ENCODE data around the gene OCIAD1.
"Not testable (repeated sequence)": the region's sequence is repeated elsewhere in the genome, so short reads cannot be mapped to it uniquely, and the experiment has no call there.

OCIAD1 gene

DNA sequence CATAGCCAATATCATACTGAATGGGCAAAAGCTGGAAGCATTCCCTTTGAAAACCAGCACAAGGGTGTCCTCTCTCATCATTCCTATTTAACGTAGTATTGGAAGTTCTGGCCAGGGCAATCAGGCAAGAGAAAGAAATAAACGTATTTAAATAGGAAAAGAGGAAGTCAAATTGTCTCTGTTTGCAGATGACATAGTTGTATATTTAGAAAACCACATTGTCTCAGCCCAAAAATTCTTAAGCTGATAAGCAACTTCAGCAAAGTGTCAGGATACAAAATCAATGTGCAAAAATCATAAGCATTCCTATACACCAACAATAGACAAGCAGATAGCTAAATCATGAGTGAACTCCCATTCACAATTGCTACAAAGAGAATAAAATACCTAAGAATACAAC is 9.5 kb upstream of the OCIAD1 start:
- DNase-seq, result not testable (repeated sequence)

DNA sequence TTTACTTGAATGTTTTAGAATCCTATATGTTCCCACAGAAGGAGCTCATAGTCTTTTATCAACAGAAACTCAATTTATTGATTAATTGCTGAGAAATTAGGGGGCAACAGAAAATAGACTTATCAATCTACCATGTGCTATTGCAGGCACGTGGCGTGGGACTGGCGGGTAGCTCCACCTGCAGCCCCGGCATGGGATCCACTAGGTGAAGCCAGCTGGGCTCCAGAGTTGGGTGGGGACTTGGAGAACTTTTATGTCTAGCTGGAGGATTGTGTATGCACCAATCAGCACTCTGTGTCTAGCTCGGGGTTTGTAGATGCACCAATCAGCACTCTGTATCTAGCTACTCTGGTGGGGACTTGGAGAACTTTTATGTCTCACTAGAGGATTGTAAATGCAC is 3.3 kb upstream of the OCIAD1 start:
- no peak for DNase-seq

DNA sequence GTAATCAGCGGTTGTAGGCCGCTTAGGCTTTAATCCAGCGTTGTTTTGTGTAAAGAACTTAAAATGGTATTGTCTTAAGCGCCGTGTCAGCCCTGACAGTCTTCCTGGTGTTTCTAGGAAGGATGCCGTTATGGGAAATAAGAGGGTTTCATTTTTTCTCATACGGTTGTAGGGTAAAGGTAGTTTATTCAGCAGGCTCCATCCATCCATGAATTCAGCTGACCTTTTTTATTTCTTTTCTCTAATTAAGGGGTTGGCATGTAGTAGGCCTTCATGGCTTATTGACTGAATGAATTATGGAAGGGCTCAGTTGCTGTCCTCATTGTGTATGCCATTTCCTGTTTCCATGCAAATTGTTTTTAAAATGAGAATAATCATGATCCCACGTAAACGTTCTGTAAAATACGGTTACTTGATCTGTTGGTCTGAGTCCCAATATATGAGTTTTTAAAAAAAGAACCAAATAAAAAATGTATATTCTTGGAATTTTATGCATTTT is 693 bp downstream of the OCIAD1 start:
- no peak for DNase-seq

DNA sequence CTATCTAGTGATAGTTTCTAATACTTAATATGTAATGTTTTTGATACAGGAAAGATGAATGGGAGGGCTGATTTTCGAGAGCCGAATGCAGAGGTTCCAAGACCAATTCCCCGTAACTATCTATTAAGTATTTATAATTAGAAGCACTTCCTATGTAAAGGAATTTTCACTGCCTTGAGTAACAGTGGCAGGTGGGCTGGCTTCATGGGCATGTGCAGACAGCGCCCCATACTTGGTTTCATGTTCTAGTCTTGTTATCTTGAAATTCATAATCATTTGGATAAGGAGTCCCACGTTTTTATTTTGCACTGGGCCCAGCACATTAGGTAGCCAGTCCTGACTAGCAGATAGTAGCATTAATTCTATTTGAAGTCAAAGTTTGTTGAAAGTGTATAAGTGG is 1.7 kb downstream of the OCIAD1 start:
- no peak for DNase-seq

DNA sequence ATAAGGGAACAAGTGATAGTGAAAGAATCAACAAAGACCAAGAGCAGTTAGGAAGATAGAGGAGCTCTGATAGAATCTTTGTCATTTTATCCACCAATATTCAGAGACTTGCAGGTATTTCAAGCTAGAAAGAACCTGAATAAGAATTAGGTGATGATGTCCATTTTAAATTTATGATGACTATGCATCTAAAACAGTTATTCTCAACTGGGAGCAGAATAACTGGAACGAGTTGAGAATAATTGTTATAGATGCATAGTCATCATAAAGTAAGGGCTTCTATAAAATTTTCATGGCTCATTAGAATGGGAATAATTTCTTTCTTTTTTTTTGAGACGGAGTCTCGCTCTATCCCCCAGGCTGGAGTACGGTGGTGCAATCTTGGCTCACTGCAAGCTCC is 5.8 kb downstream of the OCIAD1 start:
- no peak for DNase-seq

DNA sequence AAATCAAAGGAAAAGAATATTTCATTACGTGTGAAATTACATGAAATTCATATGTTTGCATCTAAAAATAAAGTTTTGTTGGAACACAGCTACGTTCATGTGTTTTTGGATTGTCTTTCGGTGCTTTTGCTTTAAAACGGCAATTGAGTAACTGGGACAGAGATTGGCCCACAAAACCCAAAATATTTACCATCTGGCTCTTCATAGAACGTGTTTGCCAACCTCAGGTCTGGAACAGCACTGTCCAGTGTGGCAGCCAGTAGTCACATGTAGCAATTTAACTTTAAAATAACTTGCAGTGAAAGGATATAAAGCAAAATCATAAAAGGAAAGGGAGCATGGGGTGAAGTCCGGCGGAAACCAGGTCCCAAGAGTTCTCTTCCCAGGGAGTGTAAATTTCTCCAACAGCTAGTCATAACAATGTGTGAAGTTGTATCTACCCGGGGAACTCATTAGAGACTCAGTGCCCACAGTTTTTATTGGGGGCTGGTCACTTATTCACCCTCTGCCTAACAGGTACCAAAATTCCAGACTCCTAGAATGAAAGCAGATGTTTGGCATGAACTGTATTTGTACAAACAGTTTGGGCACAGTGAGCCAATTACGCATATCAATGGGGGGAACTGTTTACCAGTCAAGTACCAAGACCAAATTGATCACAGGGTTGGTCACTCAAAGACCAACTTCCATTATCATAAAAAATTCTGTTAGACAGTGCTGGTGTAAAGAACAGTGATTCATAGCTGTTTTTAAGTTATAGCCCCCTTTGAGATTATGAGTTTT is 10.3 kb downstream of the OCIAD1 start:
- DNase-seq, result no peak

GRCh38 chr4:48844843-48845242 is 14.0 kb downstream of the OCIAD1 start:
- DNase-seq, result no peak

- DNase-seq, result not testable (repeated sequence)
Measured at GRCh38 chr4:48848799-48849198, 17.9 kb downstream of the OCIAD1 start.

DNA sequence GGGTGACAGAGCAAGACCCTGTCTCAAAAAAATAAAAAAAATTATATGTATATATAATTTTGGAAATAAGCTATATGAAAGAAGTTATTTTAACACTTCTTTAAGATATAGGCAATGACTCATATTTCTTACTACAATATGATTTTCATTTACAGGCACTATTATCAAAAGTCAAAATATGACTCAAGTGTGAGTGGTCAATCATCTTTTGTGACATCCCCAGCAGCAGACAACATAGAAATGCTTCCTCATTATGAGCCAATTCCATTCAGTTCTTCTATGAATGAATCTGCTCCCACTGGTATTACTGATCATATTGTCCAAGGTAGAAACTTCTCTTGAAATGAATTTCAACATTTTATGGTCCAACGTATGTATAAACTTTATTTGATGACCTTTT is 20.8 kb downstream of the OCIAD1 start:
- DNase-seq, result no peak

DNA sequence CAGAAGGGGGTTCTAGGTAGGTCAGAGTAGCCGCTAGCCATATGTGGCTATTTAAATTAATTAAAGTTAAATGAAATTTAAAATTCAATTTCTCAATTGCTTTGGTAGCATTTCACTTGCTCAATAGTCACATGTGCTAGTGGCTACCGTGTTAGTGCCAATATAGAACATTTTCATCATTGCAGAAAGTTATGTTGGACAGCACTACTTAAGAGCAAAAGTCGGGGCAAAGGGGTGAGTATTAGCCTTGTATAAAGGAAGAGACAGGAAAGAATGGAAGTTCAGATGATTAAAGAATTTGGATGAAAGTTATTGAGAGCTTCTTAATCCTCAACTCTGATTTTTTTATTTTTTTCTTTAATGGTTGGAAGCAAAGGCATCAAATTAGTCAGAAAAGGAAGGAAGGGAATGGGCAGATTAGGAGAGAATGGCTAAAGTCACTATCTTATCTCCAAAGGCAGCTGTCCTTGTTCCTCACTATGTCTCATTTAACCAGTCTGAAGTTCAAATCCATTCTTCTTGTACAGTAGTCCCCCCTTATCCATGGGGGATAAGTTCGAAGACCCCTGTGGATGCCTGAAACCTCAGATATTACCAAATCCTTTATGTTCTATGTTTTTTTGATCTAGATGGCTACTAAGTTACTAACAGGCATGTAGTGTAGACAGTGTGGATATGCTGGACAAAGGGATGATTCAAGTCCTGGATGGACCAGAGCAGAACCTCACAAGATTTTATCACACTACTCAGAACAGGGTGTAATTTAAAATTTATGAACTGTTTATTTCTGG is 22.9 kb downstream of the OCIAD1 start:
- no peak for DNase-seq

- DNase-seq, result no peak
Measured at GRCh38 chr4:48854395-48854683, 23.5 kb downstream of the OCIAD1 start.

DNA sequence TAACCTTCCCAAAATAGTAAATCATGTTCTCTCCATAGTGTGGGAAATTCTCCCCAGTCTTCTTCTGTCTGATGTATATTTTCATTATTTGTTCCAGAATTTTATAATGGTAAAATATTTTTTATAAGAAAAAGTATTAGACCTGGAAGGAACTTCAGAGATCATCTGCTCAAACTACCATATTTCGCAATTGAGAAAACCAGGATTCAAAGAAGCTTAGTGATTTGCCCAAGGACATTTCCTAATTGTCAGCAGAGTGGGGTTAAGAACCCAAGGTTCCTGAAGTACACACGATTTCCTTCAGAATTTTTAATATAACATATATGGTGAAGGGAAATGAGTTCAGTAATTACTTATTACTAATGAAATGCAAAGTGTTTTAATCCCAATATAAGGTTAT is 24.1 kb downstream of the OCIAD1 start:
- DNase-seq, result no peak

GRCh38 chr4:48858130-48858529 is 27.2 kb downstream of the OCIAD1 start:
- DNase-seq, result no peak

DNA sequence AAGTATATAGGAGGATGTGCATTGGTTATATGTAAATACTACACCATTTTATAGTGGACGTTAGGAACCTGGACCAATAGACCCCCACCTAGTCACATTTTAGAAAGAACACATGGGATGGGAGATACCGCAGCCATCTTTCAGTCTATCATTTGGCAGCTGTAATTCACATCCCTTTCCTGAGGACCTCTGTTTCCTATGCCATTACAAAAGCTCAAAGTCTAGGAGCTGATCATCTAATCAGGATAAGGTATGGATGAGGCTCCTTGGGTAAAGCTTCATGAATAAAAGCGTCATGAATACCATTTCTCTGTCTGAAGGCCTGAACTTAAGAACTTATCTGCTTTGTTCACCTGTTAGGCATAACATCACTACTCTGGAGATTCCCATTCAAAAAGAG is 31.1 kb downstream of the OCIAD1 start:
- no peak for DNase-seq

DNA sequence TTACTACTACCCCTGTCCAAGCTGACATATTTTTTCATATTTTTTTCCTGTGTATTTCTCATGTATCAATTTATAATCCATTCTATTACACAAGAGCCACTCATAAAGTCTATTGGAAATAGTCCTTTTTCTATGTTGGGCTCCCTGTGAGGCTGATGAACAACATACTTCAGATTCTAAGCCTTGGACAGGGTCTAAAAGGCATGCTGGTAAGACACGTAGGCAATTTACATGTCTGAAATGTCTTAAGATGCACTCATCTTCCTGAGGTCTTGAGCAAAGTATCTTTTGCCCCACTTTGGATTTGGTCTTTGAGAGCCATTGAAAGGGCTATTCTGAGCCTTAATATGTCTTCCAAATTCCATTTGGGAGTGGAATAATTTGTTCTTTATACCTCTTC is 31.8 kb downstream of the OCIAD1 start:
- DNase-seq, result no peak

GRCh38 chr4:48863728-48864127 is 32.8 kb downstream of the OCIAD1 start:
- no peak for DNase-seq

DNA sequence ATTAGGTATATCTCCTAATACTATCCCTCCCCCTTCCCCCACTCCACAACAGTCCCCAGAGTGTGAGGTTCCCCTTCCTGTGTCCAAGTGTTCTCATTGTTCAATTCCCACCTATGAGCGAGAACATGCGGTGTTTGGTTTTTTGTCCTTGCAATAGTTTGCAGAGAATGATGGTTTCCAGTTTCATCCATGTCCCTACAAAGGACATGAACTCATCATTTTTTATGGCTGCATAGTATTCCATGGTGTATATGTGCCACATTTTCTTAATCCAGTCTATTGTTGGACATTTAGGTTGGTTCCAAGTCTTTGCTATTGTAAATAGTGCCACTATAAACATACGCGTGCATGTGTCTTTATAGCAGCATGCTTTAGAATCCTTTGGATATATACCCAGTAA is 33.8 kb downstream of the OCIAD1 start:
- not testable (repeated sequence) for DNase-seq

DNA sequence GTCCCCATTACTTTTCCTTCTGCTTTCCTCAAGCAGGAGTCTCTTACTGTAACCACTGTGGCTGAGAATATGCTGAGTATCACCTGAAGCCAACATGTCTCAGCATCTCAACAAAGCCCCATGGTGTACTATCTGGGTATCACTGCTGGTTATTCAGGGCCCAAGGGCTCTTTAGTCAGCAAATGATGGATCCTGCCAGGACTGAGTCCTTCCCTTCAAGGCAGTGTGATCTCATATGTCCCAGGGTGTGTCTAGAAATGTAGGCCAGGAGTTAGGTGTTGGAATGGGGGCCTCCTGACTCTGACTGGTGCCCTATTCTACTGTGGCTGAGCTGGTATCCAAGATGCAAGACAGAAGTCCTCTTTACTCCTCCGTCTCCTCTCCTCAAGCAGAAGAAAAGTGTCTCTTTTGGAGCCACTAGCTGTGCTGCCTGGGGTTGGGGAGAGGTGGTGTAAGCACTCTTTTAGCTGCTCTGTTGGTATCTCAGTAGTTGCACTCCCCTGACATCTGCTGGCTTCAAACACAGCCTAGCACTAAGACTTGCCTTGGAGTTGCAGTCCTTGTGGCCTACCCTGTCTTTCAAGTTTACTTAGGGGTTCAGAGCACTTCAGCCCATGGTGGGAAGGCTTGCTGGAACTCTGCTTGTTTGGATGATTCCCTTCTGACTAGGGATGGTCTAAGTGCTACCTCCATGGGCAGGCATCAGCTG is 47.1 kb downstream of the OCIAD1 start:
- no peak for DNase-seq

GRCh38 chr4:48879561-48880442 is 48.9 kb downstream of the OCIAD1 start:
- no peak for DNase-seq

DNA sequence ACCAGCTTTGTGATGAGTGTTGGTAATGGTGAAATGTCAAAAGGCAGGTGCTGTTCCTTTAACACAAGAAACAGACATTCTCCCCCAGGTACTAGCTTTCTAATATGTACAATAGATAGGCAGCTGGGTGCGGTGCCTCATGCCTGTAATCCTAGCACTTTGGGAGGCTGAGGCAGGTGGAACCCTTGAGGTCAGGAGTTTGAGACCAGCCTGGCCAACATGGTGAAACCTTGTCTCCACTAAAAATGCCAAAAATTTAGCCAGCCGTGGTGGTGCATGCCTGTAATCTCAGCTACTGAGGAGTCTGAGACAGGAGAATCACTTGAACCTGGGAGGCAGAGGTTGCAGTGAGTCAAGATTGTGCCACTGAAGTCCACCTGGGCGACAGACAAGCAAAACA is 50.8 kb downstream of the OCIAD1 start:
- DNase-seq, result not testable (repeated sequence)

DNA sequence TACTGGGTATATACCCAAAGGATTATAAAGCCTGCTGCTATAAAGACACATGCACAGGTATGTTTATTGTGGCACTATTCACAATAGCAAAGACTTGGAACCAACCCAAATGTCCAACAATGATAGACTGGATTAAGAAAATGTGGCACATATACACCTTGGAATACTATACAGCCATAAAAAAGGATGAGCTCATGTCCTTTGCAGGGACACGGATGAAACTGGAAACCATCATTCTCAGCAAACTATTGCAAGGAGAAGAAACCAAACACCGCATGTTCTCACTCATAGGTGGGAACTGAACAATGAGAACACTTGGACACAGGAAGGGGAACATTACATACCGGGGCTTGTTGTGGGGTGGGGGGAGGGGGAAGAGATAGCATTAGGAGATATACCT is 58.9 kb downstream of the OCIAD1 start:
- DNase-seq, result not testable (repeated sequence)

DNA sequence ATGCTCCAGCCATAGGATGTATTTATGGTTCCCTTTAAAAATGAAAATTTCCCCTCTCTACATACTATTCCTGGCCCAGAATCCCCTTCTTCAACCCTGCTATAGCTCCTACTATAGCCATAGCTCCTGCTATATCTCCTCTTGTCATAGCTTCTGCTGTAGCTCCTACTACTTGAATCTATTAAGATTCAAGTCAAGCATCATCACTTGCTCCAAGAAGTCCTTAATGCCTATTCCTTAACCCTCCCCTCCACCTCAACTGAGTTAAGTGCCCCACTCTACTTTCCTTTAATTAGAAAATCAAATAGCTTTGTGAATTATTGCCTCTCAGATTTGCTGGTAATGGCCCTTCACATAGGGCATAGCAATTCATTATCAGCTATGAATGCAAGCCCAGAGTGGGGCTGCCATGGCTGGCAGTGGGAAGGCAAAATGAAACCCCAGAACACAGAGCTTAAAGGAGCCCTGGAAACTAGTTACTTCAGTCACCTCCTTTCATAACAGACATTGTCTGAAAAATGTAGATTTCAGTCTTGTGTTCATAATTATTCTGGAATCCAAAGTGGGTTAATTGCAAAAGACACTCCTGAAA is 60.2 kb downstream of the OCIAD1 start:
- DNase-seq, result no peak
